ENCODE measurements around the gene GUCY2C.
"Not testable (repeated sequence)": the region's sequence is repeated elsewhere in the genome, so short reads cannot be mapped to it uniquely, and the experiment has no call there.

The GUCY2C gene

DNA sequence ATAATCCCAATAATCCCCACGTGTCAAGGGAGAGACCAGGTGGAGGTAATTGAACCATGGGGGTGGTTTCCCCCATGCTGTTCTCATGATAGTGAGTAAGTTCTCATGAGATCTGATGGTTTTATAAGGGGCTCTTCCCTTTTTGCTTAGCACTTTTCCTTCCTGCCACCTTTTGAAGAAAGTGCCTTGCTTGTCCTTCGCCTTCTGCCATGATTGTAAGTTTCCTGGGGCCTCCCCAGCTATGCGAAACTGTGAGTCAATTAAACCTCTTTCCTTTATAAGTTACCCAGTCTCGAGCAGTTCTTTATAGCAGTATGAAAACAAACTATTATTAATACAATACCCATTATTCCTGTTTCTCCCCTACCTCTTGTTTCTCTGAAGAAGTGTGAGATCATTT, 14.2 kb downstream of the GUCY2C start:
- DNase-seq (ENCODE audit: low read depth in 1 of 2, low spot score in 1 of 2): not testable (repeated sequence)

GRCh38 chr12:14681625-14682024, 14.8 kb downstream of the GUCY2C start:
- DNase-seq (ENCODE audit: low read depth in 1 of 2, low spot score in 1 of 2): no peak

DNA sequence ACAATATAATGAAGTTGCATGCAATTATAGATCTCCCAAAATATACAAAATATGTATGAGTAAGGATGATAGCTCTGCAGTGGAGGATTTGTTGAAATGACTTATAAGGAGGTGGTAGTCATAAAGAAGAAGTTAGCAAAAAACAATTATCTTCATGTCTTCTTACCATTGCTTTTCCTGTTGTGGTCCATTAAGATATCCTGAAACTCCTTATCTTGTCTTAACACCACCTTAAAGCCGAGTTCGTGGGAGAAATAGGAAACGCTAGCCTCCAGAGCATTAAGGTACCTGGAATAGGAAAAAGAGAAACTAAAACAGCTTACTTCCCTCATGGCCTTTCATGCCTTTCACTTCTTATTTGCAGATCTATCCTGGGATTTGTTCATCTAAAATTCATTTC, 15.2 kb downstream of the GUCY2C start:
- DNase-seq (ENCODE audit: low read depth in 1 of 2, low spot score in 1 of 2): no peak

- DNase-seq (ENCODE audit: low read depth in 1 of 2, low spot score in 1 of 2): no peak
These were observed 17.8 kb downstream of the GUCY2C start for GRCh38 chr12:14678547-14679150.

DNA sequence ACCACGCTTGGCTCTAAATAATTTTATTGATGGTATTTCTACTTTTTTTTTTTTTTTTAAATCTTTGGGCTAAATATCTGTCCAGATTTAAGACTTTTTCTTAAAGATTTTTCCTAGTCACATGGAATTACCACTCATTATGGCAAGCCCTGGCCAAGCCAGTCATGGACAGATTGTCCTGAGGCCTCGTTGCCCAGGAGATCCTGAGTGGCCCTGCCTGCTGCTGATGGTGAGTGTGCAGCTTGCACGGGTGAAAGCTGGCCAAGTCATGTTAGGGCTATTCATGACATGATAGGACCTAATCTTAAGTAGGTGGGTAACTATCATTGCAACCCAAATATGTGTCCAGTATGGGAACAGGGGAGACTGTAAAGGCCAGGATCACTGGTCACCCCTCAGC, 27.8 kb downstream of the GUCY2C start:
- no peak for DNase-seq (ENCODE audit: low read depth in 1 of 2, low spot score in 1 of 2)

DNA sequence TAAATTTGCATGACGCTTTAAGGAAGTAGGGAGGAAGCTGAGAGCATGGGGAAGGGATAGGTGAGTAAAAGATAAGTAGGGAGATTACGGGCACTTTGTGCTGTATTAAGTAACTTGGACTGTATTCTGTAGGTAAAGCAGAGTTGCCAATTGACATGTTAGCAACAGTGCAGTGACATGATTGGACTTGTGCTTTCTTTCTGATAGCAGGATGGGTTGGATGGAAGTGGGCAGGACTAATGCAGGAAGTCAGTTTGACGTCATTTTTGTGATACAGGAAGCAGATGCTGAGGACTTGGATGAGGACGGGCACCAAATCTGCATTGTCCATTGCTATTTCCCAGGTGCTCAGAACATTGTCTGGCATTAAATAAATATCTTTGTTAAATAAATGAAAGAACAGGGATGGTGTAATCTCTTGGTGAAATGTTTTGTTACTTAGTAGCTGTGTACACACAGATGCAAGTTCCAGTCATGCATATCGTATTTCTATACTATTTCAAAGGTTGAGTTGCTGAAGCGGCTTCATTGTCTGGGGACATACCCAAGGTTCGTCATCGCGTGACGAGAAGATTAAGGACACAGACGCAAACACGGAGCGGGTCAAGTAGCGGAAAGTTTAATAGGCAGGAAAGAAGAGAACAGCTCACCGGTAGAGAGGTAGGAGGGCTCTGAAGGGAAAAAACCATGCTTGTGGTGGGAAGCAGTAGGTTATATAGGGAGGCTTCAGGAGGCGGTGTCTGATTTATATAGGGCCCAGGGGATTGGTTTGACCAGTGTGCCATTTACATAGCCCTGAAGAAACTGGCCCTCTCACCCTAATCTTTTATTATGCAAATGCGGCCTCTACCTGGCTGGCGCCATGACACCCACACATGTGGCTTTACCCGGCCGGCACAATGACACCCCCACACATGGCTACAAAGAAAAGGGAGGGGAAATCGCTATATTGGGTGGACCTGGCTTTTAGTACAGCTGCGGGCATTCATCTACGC, 30.7 kb downstream of the GUCY2C start:
- DNase-seq (ENCODE audit: low read depth in 1 of 2, low spot score in 1 of 2): no peak

DNA sequence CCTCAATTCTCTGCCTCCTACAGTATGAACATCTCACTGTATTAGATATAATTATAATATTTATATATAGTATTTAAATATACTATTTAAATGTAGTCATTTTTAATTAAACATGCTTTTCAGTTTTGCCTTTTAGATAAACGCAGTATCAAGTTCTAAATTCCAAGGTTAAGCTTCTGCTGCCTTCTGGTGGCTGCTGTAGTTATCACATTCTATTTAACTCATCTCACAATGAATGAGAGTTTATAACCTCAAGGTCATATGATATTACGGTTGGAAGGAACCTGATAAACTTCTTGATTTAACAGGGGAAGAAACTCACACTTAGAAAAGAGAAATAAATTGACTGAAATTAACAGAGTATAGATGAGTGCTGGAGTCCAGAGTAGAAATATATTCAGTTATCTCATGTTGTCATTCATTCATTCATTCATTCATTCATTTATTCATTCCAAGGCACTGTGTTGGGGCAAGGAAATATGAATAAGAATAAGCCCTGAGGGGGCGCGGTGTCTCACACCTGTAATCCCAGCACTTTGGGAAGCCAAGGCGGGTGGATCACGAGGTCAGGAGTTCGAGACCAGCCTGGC, 31.9 kb downstream of the GUCY2C start:
- DNase-seq (ENCODE audit: low read depth in 1 of 2, low spot score in 1 of 2): peak in 1 of 2 donors; percentile 16

DNA sequence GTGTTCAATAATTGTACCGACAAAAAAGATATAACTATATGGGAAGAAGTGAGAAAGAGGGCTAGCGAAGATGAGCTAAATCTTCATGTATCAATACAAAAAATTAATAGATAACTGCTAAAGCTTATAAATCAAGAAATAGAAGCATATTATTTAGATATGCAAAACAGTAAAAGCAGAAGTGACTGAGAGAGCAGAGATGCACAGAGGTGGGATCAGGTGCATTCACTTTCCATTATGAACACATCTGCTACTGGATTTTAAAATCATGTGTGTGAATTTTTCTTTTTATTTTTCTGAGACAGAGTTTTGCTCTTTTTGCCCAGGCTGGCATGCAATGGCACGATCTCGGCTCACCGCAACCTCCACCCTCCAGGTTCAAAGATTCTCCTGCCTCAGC, 33.4 kb downstream of the GUCY2C start:
- DNase-seq (ENCODE audit: low read depth in 1 of 2, low spot score in 1 of 2): no peak

DNA sequence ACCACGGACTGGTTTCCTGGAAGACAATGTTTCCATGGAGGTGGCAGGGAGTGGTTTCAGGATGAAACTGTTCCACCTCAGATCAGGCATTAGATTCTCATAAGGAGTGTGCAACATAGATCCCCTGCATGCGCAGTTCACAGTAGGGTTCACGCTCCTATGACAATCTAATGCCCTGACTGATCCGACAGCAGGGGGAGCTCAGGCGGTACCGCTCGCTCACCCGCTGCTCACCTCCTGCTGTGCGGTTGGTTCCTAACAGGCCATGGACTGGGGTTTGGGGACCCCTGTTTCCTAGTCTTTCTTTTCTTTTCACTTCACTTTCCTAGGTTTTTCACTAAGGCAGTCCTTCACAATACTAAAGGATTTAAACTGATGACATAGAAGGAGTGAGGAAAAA, 39.6 kb downstream of the GUCY2C start:
- no peak for DNase-seq (ENCODE audit: low read depth in 1 of 2, low spot score in 1 of 2)

DNA sequence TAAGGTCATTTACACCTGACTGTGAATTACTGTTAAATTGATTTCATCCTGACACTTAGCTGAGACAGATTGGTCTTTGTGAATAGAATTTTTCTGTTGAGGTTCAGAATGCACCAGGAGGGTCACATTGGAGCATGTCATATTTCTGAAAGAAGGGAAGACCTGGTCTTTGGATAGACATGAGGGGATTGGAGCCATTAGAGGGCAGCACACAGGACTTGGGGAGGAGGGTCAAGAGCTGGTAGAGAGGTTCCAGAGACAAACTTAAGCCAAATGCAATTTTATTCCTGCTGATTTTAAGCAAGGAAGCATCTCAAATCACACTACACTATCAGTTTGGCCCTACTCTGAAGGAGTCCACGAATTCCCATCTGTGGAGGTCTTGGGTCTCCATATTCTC, 41.1 kb downstream of the GUCY2C start:
- no peak for DNase-seq (ENCODE audit: low read depth in 1 of 2, low spot score in 1 of 2)

GRCh38 chr12:14654842-14655241, 41.6 kb downstream of the GUCY2C start:
- no peak for DNase-seq (ENCODE audit: low read depth in 1 of 2, low spot score in 1 of 2)

GRCh38 chr12:14654416-14654815, 42.0 kb downstream of the GUCY2C start:
- DNase-seq (ENCODE audit: low read depth in 1 of 2, low spot score in 1 of 2): no peak

DNA sequence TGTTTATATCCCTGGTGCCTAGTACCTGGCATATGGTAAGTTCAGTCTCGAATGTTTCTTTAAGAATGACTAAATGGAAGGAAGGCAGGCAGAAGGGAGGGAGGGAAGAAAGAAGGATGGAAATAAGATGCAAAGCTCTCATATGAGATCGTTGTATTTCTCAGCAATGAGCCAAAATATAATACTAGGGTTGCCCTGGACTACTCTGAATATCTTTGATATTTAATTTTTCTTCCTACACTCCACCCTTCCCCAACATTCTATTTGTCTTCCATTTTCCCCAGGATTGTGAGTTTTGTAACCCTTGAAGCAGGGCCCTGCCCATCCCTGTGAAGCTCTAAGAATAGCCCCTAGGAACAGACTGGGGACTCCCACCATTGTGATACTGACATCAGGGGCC, 43.9 kb downstream of the GUCY2C start:
- no peak for DNase-seq (ENCODE audit: low read depth in 1 of 2, low spot score in 1 of 2)

DNA sequence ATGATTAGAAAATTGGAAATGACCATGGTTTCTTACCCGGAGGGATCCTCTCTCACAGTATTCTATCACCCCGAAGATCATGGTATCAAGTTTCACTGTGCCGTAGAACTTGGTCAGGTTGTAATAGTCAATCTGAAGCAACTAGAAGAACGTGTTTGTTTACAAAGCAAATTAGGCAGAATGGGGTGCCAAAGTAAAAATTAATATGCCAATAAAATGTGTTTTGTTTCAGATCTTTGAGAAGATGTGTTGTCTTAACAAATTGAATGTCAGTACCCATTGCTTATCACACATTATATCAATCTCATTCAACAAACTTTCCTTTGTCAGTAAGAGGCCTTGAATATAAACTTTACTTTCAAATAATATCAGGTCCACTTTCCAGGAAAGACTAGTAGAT, 45.0 kb downstream of the GUCY2C start:
- DNase-seq (ENCODE audit: low read depth in 1 of 2, low spot score in 1 of 2): no peak

DNA sequence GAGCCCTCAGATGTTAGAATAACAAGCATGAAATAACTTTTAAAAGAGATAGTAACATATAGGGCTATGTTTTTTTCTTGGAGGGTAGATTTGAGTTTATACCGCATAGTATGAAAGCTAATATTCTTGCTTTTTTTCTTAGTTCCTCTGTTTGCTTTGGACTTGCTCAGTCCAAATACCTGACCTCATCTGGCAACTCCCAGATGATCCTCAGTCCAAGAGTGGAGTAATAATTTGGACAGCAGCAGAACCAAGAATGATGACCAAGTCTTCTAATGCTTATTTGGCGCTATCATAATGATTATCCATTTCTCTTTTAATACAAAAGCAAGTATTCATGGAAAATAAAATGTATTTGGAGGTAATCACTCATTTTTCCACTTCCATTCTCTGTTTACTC, 45.6 kb downstream of the GUCY2C start:
- no peak for DNase-seq (ENCODE audit: low read depth in 1 of 2, low spot score in 1 of 2)

DNA sequence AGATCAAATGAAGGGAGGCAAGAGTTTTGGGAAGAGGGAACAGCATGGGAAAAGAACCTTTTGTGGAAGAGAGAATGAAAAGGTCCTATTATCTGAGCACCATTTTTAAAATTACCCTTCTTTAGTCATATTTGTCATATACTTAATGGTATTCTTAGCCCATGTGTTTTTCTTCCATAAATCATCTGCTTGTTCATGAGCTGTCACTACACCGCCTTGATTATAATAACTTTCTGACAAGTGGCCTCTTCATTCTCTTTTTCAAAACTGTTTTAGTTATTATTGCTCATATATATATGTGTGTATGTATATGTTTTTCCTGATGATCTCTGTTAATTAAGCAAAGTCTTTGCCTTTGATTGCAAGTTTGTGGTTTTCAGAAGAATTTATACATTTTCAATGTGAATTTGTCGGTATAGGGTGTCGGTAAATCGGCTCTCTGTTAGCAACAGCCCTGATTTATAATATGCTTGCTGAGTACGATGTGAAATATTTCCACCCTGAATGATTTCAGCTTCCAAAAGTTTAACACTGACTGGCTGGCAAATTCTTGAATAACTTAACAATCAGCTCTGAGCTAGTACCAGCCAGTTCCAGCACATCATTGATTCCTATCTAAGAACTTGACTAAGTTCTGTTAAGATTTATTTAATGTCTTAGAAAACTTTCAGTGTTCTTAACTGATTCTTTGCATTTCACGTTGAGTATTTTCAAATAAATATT, 49.2 kb downstream of the GUCY2C start:
- DNase-seq (ENCODE audit: low read depth in 1 of 2, low spot score in 1 of 2): no peak

GRCh38 chr12:14643251-14643650, 53.1 kb downstream of the GUCY2C start:
- no peak for DNase-seq (ENCODE audit: low read depth in 1 of 2, low spot score in 1 of 2)

DNA sequence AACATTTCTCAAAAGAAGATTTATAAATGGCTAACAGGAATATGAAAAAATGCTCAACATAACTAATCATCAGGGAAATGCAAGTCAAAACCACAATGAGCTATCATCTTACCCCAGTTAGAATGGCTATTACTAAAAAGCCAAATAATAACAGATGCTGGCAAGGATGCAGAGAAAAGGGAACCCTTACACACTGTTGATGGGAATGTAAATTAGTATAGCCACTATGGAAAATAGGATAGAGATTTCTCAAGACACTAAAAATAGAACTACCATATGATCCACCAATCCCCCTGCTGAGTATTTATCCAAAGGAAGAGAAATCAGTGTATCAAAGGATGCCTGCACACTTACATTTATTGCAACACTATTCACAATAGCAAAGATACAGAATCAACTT, 58.3 kb downstream of the GUCY2C start:
- no peak for DNase-seq (ENCODE audit: low read depth in 1 of 2, low spot score in 1 of 2)

DNA sequence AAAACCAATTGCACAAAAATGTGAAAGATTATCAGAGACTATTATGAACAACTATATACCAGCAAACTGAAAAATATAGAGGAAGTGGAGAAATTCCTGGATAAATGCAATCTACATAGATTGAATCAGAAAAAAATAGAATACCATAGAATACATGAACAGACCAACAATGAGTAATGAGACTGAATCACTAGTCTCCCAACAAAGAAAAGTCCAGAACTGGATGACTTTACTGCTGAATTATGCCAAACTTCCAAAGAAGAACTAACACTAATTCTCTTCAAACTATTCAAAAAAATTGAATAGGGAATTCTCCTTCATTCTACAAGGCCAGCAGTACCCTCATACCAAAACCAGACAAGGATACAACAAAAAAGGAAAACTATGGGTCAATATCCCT, 60.6 kb downstream of the GUCY2C start:
- no peak for DNase-seq (ENCODE audit: low read depth in 1 of 2, low spot score in 1 of 2)

- DNase-seq (ENCODE audit: low read depth in 1 of 2, low spot score in 1 of 2): no peak
These were observed 65.6 kb downstream of the GUCY2C start for GRCh38 chr12:14630793-14631192.
